HG03354 (cell line): ENCODE data around the gene CCDC190.

Experiments used
- ATAC-seq: cut with Tn5 transposase; IDR thresholded peaks from one replicate; pipeline ENCODE4 v1.9.1; 2021; ENCODE audit warnings: mild to moderate bottlenecking; ENCODE audit not compliant: unreplicated experiment, poor library complexity, severe bottlenecking

The CCDC190 gene, protein sequence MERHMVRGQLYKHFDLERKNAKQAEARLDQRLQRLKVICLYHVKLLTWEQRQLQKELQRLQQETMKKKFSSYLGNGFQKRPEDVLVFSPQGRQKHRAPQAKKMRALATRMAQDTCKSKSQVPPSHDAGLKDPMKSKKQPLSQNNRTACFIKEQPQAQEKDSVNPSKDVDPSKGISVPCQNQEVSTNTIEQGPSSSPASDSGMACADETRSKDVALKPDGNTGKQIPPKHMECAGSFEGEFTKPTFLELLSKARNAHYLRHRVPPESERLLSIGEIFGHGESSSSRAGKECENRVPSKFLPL

GRCh38 chr1:162861101-162861500 is at the start of gene CCDC190:
Gene CCDC190 (minus strand): TSS chr1:162861175. CDS start chr1:162859646, 1,529 bp downstream.
- no peak for ATAC-seq

- no peak for ATAC-seq
Observed at GRCh38 chr1:162910161-162910560, 49.2 kb upstream of the CCDC190 start.

DNA sequence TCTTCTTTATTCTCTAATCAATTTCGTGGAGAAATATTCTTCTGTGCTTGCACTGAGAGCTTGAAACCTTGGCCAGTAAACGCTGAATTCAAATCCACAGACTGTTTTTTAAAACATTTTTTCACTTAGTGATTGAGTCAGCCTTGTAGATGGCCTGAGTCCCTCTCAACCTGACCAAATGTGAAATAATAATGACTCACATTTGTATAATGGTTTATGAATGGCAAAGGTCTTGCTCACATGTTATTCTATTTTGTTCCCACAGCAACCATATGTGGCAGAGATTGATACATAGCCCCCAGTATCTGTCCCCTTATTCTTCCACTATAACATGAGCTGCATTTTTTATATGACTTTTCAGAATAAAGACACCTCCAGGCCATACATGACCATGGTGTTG is 47.8 kb upstream of the CCDC190 start:
- no peak for ATAC-seq

DNA sequence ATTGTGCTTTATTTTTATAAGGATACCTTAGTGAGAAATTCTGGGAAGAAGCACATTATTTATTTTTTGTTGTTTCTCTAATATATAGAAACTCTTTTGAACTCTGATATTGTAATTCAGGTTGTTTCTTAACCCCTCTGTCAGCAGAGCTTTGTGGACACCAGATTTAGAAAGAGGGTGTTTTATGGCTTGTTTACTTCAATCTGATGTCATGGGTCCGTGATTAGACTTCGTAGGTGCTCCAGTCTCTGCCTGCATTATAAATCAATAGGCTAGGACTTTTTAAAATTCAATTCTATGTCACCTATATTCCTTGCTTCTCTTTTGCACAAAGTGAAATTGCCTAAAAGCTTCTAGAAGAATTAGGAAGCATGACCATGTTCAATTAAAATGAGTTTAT is 47.3 kb upstream of the CCDC190 start:
- no peak for ATAC-seq

GRCh38 chr1:162906485-162906884 is 45.5 kb upstream of the CCDC190 start:
- no peak for ATAC-seq

DNA sequence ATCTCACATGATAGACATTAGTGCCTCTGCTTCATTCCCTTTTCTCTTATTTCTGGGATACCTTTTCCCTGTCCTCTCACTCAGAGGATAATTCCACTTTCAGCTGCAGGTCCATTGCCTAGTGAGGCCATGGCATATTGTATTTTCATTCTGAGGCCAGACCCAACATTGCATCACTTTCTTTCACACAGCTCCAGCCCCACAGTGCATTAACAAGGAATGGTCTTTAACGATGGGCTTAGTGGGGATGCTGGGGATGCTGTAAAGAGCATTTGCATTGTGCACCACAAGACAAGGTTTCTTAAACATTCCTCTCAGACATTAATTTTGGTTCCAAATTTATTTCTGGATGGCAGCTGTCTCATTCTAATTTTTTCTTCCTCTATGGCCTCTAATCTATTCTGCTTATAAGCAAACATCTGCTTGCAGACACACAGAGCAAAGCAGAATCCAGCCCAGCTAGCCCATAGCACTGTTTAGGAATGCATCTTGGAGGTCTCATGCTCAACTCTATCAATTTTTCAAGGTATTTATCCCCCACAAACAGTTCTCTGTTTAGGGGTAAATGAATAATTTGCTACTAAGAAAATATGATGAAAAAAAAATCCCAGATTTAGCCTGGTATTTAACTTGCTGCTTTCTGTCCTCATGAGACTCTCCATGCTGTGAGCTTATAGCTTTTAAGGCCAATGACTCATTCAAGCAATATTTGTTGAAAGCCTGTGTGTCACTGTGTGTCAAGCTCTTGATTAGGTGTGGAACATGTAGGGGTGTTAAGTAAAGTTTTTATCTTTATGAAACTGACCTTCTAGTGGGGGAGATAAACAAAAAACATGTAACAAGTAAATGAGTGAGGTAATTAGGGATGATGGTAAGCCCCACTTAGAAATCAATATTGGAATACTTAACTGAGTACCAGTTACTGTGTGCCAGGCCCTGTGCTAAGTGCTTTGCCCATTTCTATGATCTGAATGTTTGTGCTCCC is 44.5 kb upstream of the CCDC190 start:
- no peak for ATAC-seq

GRCh38 chr1:162904579-162904978 is 43.6 kb upstream of the CCDC190 start:
- no peak for ATAC-seq

GRCh38 chr1:162904023-162904422 is 43.0 kb upstream of the CCDC190 start:
- no peak for ATAC-seq

DNA sequence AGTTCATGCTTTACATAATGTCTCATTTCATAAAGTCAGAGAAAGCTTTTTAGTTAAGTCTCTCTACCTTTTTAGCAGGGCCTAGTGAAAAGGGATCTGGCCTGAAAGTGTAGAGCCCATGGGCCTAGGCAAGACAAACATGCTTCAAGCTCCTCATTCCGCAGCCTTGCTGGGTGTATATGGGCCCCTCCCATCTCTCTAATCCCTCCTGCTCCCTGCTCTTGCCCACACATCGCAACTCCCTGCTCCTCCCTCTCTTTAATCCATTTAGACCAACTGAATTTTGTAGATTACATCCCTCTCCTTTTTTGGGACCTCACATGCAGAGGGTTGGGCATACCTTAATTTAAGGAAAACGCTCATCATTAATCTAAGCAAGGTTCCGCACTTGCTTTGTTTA is 42.3 kb upstream of the CCDC190 start:
- ATAC-seq, result no peak

DNA sequence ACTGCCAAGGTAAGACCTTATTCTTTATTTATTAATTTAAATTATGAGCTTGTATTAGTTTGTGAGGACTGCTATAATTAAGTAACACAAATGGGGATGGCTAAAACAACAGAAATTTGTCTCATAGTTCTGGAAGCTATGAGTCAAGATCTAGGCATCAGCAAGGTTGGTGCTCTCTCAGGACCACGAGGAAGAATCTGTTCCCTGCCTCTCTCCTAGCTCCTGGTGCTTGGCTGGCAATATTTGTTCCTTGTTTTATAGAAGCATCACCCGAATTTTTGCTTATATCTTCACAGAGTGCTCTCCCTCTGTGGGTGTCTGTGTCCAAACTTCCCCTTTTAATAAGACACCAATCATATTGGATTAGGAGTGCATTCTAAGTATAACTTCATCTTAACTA is 41.4 kb upstream of the CCDC190 start:
- no peak for ATAC-seq

- no peak for ATAC-seq
Observed at GRCh38 chr1:162901243-162901642, 40.3 kb upstream of the CCDC190 start.

- no peak for ATAC-seq
Observed at GRCh38 chr1:162899422-162900146, 38.6 kb upstream of the CCDC190 start.

DNA sequence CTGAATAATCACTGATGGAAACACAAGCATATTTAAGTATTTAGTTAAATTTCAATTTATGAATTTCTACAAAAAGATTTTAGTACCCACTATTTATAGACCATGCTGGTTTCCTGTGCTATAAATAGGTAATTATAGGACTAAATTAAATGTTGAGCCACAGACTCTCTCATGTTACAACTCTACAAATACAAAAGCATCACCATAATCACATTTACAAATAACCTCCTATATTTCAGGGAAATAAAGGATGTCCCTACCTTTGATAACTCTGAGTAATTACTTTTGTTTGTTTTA is 32.6 kb upstream of the CCDC190 start:
- no peak for ATAC-seq

DNA sequence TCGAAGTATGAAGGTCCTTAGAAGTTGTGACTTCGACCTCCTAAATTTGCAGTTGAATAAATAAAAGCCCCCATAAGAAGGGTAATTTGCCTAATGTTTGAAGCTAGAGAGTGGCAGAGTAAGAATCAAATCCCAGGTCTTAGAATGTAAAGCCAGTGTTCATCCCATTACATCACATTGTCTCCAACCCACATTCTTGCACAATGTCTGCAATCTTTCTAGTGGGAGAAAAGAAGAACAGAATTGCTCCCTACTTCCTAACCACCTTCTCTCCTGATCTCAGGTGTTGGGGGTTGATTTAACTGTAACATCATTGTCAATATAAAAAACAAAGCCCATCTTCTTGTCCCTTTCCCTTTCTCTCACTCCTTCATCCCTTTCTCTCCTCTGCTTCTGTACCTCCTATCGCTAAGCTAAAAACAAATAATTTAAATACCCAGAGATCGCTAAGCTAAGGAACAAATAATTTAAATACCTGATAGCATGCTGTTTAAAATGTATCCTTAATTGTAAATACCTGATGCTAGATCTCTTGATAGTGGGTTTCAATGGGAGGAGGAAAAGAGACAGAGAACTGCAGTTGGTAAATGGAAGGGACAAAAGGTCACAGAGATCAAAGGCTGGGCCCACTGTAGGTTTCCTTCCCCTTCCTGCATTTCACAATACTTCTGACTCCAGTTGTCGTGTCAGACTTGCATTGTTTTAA is 32.1 kb upstream of the CCDC190 start:
- no peak for ATAC-seq

GRCh38 chr1:162889989-162890388 is 29.0 kb upstream of the CCDC190 start:
- no peak for ATAC-seq

- ATAC-seq, result no peak
Observed at GRCh38 chr1:162886705-162887104, 25.7 kb upstream of the CCDC190 start.

DNA sequence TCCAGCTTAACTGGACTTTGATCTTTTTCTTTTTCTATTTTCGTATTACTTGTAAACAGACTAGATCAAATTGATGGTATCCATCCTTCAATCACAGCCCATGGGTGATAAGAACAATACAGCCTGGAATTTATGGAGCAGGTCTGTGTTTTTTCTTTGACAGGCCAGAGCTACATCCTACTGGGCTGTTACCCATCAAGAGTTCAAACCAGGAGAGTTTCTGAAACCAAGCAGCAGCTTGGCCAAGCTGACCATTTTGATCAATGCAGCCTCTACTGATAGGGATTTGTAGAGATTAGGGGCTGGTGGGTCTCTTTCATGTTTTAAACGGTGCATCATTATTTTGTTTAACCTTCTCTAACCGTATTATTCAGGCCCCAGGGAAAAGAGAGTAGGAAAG is 24.3 kb upstream of the CCDC190 start:
- ATAC-seq, result no peak

DNA sequence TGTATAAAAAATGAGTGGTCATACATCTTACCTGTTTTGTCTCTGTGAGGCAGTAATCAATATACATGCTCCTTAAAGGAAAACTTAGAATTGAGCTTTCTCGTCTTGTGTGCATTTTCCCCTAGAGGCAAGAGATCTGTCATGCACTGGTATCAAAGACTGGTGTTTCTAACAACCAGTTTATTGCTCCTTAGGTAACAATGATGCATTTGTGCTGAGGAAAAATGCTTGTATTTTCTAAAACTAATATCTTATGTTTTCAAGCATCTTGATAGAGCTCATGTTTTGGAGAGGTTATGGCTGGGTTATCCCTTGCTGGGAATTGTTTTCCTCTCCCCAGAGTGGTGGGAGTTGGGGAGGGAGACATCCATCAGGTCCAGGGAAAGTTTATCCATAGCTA is 23.9 kb upstream of the CCDC190 start:
- ATAC-seq, result no peak

DNA sequence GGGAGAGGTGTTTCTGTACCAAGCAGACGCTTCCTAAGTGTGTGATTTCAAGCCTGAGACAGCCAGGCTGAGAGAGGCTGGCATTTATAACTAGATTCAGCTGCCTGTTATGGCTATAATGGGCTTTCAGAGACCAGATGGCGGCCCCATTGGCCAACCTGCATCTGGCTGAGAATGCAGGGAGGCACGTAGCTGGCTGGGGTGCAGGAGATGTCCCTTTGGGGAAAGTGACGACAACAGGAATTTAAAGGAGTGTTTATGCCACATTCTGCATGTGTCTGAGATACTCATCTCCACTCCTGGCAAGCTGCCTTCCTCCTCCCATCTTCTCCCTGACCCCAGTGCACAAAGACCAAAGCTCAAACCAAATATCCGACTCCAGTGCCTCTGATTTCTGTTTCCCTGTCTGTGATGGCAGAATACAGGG is 21.3 kb upstream of the CCDC190 start:
- no peak for ATAC-seq

DNA sequence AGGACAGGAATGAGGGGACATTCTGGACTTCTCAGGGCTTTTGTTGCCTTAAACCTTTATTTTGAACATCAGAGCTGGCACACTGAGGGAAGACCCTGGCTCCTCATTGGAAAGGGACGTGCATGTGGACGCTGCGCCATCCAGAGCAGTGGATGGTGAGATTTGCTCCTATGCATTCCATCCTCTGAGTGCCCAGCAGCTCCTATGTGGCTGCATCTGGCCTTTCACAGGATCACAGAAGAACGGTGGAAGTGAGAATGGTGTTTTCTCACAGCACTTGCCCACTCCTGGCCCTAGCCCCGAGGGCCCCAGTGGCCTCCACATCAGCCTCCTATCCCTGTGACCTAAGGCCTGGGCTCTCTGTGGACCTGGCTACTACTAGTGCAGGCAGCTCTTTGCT is 20.6 kb upstream of the CCDC190 start:
- ATAC-seq, result no peak
